Neural cell (in vitro differentiated cells): ENCODE measurements around the gene POU2F3. TPM values are rescaled to one million over a fixed set of nuclear protein-coding genes. Genes with fewer than 3 reads are reported as not detected.

Source experiments
- H2AFZ ChIP-seq: fragments of 200-600, 300-800 bp; sonication (generic), shearing (Covaris generic); 2 replicates; pipeline ENCODE4 v1.6.0; 2014; ENCODE audit warnings: low read depth, mild to moderate bottlenecking, antibody characterized with exemption, low read length, moderate library complexity
- H3F3A ChIP-seq: fragments of 200-600 bp; shearing (Covaris generic); 2 replicates; pipeline ENCODE4 v1.6.1; 2016; ENCODE audit warnings: mild to moderate bottlenecking, moderate library complexity, mixed read lengths, antibody characterized with exemption, low read length; ENCODE audit not compliant: insufficient read depth, poor library complexity, severe bottlenecking
- H3K27ac ChIP-seq: fragments of 200-600, 300-800 bp; sonication (generic), shearing (Covaris generic); 2 replicates; pipeline ENCODE4 v1.5.1; 2014; ENCODE audit warnings: mild to moderate bottlenecking, low read length, moderate library complexity
- H3K27me3 ChIP-seq: fragments of 300-800, 200-600 bp; sonication (generic), shearing (Covaris generic); 2 replicates; pipeline ENCODE4 v1.6.0; 2014; ENCODE audit warnings: mild to moderate bottlenecking, low read depth, low read length, moderate library complexity; ENCODE audit not compliant: insufficient read depth
- H3K36me3 ChIP-seq: fragments of 300-800, 200-600 bp; sonication (generic), shearing (Covaris generic); 2 replicates; pipeline ENCODE4 v1.5.1; 2014; ENCODE audit warnings: mild to moderate bottlenecking, antibody characterized with exemption, low read length, moderate library complexity; ENCODE audit not compliant: insufficient read depth
- H3K4me2 ChIP-seq: fragments of 300-800, 200-600 bp; sonication (generic), shearing (Covaris generic); 2 replicates; pipeline ENCODE4 v1.6.0; 2014; ENCODE audit warnings: mild to moderate bottlenecking, low read length
- H3K4me3 ChIP-seq: fragments of 300-800, 200-600 bp; sonication (generic), shearing (Covaris generic); 2 replicates; pipeline ENCODE4 v1.5.1; 2014; ENCODE audit warnings: mild to moderate bottlenecking, low read length, moderate library complexity
- H3K79me2 ChIP-seq: fragments of 200-600 bp; shearing (Covaris generic); replicated peaks from 2 replicates; pipeline ENCODE4 v1.6.0; 2014; ENCODE audit warnings: mild to moderate bottlenecking, low read length, moderate library complexity; ENCODE audit not compliant: insufficient read depth
- H3K9ac ChIP-seq: fragments of 300-800, 200-600 bp; sonication (generic), shearing (Covaris generic); 2 replicates; pipeline ENCODE4 v1.6.1; 2016; ENCODE audit warnings: mild to moderate bottlenecking, low read length, mixed read lengths
- H3K9me2 ChIP-seq: fragments of 200-600 bp; shearing (Covaris generic); 2 replicates; pipeline ENCODE4 v1.6.1; 2016; ENCODE audit warnings: mild to moderate bottlenecking, low read length, mixed read lengths; ENCODE audit not compliant: insufficient read depth
- H3K9me3 ChIP-seq: fragments of 200-600, 300-800 bp; sonication (generic), shearing (Covaris generic); 2 replicates; pipeline ENCODE4 v1.6.1; 2016; ENCODE audit warnings: mild to moderate bottlenecking, mixed run types, low read length, moderate library complexity, mixed read lengths
- H4K20me1 ChIP-seq: fragments of 200-600 bp; shearing (Covaris generic); 2 replicates; pipeline ENCODE4 v1.6.1; 2016; ENCODE audit warnings: mild to moderate bottlenecking, mixed run types; ENCODE audit not compliant: insufficient read depth
- CTCF ChIP-seq: fragments of 450-650 bp; IDR thresholded peaks from 2 replicates; pipeline ENCODE4 v1.5.1; 2014; ENCODE audit warnings: antibody characterized with exemption, mild to moderate bottlenecking, moderate library complexity; ENCODE audit not compliant: poor library complexity, severe bottlenecking
- EP300 ChIP-seq: fragments of 450-650 bp; conservative IDR thresholded peaks from 2 replicates; pipeline ENCODE4 v1.6.1; 2014; ENCODE audit warnings: antibody characterized with exemption, mild to moderate bottlenecking, moderate library complexity; ENCODE audit not compliant: poor library complexity, severe bottlenecking
- EZH2 ChIP-seq: fragments of 200-600, 300-800 bp; shearing (Covaris generic), sonication (generic); IDR thresholded peaks from 2 replicates; pipeline ENCODE4 v1.6.1; 2014; ENCODE audit warnings: antibody characterized with exemption, low read length, borderline replicate concordance, mild to moderate bottlenecking; ENCODE audit not compliant: insufficient read depth, poor library complexity, severe bottlenecking
- MXI1 ChIP-seq: fragments of 450-650 bp; conservative IDR thresholded peaks from 2 replicates; pipeline ENCODE4 v1.6.1; 2014; ENCODE audit warnings: antibody characterized with exemption, mild to moderate bottlenecking; ENCODE audit not compliant: poor library complexity, severe bottlenecking
- POLR2AphosphoS5 ChIP-seq: IDR thresholded peaks from 2 replicates; pipeline ENCODE4 v1.6.1; 2012
- RAD21 ChIP-seq: fragments of 450-650 bp; conservative IDR thresholded peaks from 2 replicates; pipeline ENCODE4 v1.6.1; 2014; ENCODE audit warnings: antibody characterized with exemption, mild to moderate bottlenecking, moderate library complexity
- REST ChIP-seq: IDR thresholded peaks from 2 replicates; pipeline ENCODE4 v1.6.1; 2012; ENCODE audit warnings: borderline replicate concordance
- SMC3 ChIP-seq: fragments of 450-650 bp; conservative IDR thresholded peaks from 2 replicates; pipeline ENCODE4 v1.6.1; 2014; ENCODE audit warnings: antibody characterized with exemption, mild to moderate bottlenecking, moderate library complexity; ENCODE audit not compliant: poor library complexity
- TAF1 ChIP-seq: IDR thresholded peaks from 2 replicates; pipeline ENCODE4 v1.6.1; 2012; ENCODE audit warnings: low read depth
- polyA plus RNA-seq: library from polyadenylated mRNA; depleted of rRNA; stranded (reverse); fragments of >200 nt; gene quantifications from 2 replicates; pipeline ENCODE4 v1.2.3, GENCODE V29; 2014

POU2F3 gene
- polyA plus RNA-seq, 1 donor from 2014 or later: not detected

- no peak overlapping the region for H3K9ac ChIP-seq
- H3K27ac ChIP-seq: no peak overlapping the region
- TF ChIP-seq EZH2 (no peak), EP300 (no peak), MXI1 (no peak), POLR2AphosphoS5 (no peak), TAF1 (no peak), RAD21 (no peak), REST (no peak)
- H3K27me3 ChIP-seq: no peaks in the 10 kb centered on the region
- no peaks in the 10 kb centered on the region for H3K9me3 ChIP-seq
- H3F3A ChIP-seq: no peaks in the 10 kb centered on the region
- no peaks in the 10 kb centered on the region for H3K36me3 ChIP-seq
- no peak overlapping the region for H3K4me3 ChIP-seq
- H3K79me2 ChIP-seq: peaks cover 21% of the 10 kb centered on the region
- H3K4me2 ChIP-seq: no peak overlapping the region
- no peaks in the 10 kb centered on the region for H3K9me2 ChIP-seq
- no peaks in the 10 kb centered on the region for H4K20me1 ChIP-seq
- H2AFZ ChIP-seq: no peak overlapping the region
Measured at GRCh38 chr11:120357620-120358019, 117.7 kb downstream of the POU2F3 start.

GRCh38 chr11:120358729-120359128, 118.8 kb downstream of the POU2F3 start:
- Histone ChIP-seq H3K9me3 (no peaks in the 10 kb centered on the region), H2AFZ (no peak overlapping the region), H3K27me3 (no peaks in the 10 kb centered on the region), H3K4me2 (no peak overlapping the region), H3K9me2 (no peaks in the 10 kb centered on the region), H3K9ac (no peak overlapping the region), H3K27ac (no peak overlapping the region), H3K4me3 (no peak overlapping the region), H4K20me1 (no peaks in the 10 kb centered on the region), H3F3A (no peaks in the 10 kb centered on the region), H3K79me2 (peaks cover 24% of the 10 kb centered on the region), H3K36me3 (no peaks in the 10 kb centered on the region)
- TF ChIP-seq MXI1: no peak
- no peak for TF ChIP-seq REST
- no peak for TF ChIP-seq EP300
- no peak for TF ChIP-seq SMC3
- TF ChIP-seq TAF1: no peak
- TF ChIP-seq CTCF: no peak
- TF ChIP-seq EZH2: no peak
- no peak for TF ChIP-seq POLR2AphosphoS5
- TF ChIP-seq RAD21: no peak
